BJ (cell line): Measurements from ENCODE around the gene FAM186B. TPM values are rescaled to one million over a fixed set of nuclear protein-coding genes. Genes with fewer than 3 reads are reported as not detected.
A peak's percentile ranks its signal among the peaks of the same experiment; 100 is the strongest.

Experiments used
- CTCF ChIA-PET: fragments of 350-600 bp; formaldehyde crosslinking; extraction: SDS; loops from one replicate; lab custom pipeline; 2021; ENCODE audit warnings: antibody characterized with exemption, inconsistent platforms; lab: Yijun Ruan, JAX
- POLR2A ChIA-PET: fragments of 300-600 bp; sonication (Branson Sonifier 250); formaldehyde crosslinking; extraction: SDS; loops from one replicate; lab custom pipeline; 2021; ENCODE audit warnings: antibody characterized with exemption; lab: Charles Lee
- DNase-seq: peaks from one replicate; pipeline ENCODE4 v3.0.0-alpha.2; 2011; ENCODE audit warnings: low read depth
- H3K27me3 ChIP-seq: 2 replicates; pipeline ENCODE4 v1.6.0; 2011; ENCODE audit warnings: low read length; ENCODE audit not compliant: control insufficient read depth, insufficient read depth
- H3K36me3 ChIP-seq: 2 replicates; pipeline ENCODE4 v1.5.1; 2011; ENCODE audit warnings: low read length; ENCODE audit not compliant: control insufficient read depth, insufficient read depth
- H3K4me3 ChIP-seq: 2 replicates; pipeline ENCODE4 v1.5.1; 2011; ENCODE audit warnings: low read depth, mild to moderate bottlenecking, control low read depth, low read length
- polyA plus RNA-seq: library from polyadenylated mRNA; depleted of rRNA; stranded (reverse); fragments of >200 nt; gene quantifications from 2 replicates; pipeline ENCODE4 v1.2.3, GENCODE V29; 2011
- TF ChIP-seq, protein P1 (sequence below): IDR thresholded peaks from 2 replicates; pipeline ENCODE4 v1.5.1; 2011; ENCODE audit warnings: low read depth, mild to moderate bottlenecking, control low read depth, inconsistent platforms, low read length, moderate library complexity; ENCODE audit not compliant: insufficient read depth

Gene FAM186B
- polyA plus RNA-seq, 1 experiment: 0.11 TPM

DNA sequence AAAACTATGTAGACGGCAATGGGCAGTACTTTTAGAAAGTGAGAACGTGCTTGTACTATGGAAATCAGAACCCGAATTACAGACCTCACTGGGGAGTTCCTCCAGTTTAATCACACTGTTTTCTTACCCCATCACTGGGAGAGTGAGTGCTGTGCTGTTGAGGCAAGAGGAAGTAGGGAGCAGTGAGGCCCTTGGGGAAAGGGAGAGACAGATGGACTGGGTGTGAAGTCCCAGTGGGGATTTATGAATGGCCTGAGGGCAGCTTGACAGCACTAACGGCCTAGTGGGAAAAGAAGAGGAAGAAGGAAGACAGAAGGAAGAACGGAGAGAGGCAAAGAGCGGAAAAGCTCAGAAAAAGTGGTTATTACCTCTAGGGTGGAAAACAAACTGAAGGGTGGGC lies 43.2 kb downstream of the FAM186B start:
- no peaks in the 10 kb centered on the region for H3K27me3 ChIP-seq
- ChIA-PET POLR2A (no interaction called here), CTCF (interaction anchor here (1.5 to 1.6 kb wide), 2 partner anchors 8 to 204 kb away, joined by 3 to 9 read pairs; no protein-coding TSS in a partner anchor)
- no peak for DNase-seq
- peaks cover 45% of the 10 kb centered on the region for H3K36me3 ChIP-seq
- no peak overlapping the region for H3K4me3 ChIP-seq
- TF ChIP-seq, protein P1, sequence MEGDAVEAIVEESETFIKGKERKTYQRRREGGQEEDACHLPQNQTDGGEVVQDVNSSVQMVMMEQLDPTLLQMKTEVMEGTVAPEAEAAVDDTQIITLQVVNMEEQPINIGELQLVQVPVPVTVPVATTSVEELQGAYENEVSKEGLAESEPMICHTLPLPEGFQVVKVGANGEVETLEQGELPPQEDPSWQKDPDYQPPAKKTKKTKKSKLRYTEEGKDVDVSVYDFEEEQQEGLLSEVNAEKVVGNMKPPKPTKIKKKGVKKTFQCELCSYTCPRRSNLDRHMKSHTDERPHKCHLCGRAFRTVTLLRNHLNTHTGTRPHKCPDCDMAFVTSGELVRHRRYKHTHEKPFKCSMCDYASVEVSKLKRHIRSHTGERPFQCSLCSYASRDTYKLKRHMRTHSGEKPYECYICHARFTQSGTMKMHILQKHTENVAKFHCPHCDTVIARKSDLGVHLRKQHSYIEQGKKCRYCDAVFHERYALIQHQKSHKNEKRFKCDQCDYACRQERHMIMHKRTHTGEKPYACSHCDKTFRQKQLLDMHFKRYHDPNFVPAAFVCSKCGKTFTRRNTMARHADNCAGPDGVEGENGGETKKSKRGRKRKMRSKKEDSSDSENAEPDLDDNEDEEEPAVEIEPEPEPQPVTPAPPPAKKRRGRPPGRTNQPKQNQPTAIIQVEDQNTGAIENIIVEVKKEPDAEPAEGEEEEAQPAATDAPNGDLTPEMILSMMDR: no peak

DNA sequence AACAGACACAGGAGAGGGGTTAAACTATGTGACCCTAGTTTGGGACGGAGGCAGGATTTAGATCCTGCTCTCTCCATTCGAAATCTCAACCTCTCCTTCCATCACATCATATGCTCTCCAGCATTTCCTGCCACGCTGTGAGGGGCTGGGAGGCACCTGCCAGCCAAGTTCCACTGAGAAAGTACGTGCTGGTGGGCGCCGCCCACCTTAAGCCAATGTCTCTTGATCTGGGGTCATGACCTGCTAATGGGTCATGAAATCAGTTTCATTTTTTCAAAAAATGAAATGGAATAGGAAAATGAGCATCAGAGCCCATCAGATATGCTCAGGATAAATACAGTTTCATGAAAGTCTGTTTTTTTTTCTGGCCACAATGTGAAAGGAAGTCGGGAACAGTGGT lies 44.7 kb downstream of the FAM186B start:
- POLR2A ChIA-PET: no interaction called here
- Histone ChIP-seq H3K27me3 (no peaks in the 10 kb centered on the region), H3K4me3 (no peak overlapping the region), H3K36me3 (peaks cover 54% of the 10 kb centered on the region)
- CTCF ChIA-PET: interaction anchor here (1.6 kb wide), 1 partner anchor 202 kb away, joined by 9 read pairs; no protein-coding TSS in a partner anchor
- DNase-seq: no peak
- TF ChIP-seq, protein P1: no peak

DNA sequence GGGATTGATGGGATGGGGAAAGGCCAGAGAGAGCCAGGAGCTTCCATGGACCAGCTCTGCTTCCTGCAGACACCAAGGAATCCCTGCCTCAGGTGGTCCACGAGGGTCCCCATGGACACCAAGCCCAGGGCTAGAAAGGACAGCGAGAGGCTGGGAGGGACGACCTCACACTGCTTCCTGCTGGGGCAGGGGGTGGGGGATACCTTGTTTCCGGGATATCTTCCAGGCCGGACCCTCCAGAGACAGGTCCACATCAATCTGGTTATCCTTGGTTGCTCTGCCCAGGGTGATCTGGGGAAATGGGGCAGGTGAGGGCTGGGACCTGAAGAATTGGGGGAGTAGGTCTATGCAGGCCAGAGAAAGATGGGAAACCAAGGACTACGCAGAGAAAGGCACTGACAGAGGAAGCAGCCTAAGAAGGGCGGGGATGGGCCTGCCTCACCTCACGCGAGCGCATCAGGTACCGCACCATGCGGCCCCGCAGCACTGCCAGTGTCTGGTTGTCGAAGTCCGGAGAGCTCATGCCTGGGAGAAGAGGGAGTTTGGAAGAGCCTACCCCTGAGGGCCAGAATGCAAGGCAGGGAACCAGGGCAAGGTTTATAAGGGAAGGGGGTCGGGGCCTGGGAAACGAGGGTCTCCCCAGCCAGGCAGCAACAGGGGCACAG lies 46.3 kb downstream of the FAM186B start:
- DNase-seq: no peak
- peaks cover 44% of the 10 kb centered on the region for H3K36me3 ChIP-seq
- TF ChIP-seq, protein P1: no peak
- H3K4me3 ChIP-seq: no peak overlapping the region
- POLR2A ChIA-PET: no interaction called here
- no peaks in the 10 kb centered on the region for H3K27me3 ChIP-seq
- CTCF ChIA-PET: interaction anchor here (0.5 to 1.1 kb wide), 2 partner anchors 22 to 228 kb away, joined by 3 read pairs; no protein-coding TSS in a partner anchor

DNA sequence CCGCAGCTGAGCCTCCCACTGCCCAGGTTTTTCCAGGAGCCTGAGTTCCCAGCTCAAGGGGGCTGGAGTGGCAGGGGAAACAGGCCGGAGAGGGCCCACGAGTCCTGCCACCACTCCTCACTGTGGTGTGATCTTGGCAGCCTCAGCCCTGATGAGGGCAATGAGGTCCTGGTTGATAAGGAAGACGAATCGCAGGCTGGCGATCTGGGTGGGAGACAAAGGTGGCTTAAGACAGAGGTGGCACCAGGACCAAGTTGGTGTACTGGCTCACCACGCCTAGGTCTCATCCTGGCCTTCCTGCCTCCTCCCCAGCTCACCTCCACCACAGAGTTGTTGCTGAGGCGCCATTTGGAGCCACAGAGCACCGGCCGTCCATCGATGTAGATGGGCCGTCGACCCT lies 46.9 kb downstream of the FAM186B start:
- H3K27me3 ChIP-seq: no peaks in the 10 kb centered on the region
- TF ChIP-seq, protein P1: no peak
- H3K4me3 ChIP-seq: no peak overlapping the region
- DNase-seq: no peak
- CTCF ChIA-PET: interaction anchor here (0.6 to 1.2 kb wide), 3 partner anchors 200 to 227 kb away, joined by 3 to 5 read pairs (median 3); no protein-coding TSS in a partner anchor
- H3K36me3 ChIP-seq: peaks cover 38% of the 10 kb centered on the region
- POLR2A ChIA-PET: no interaction called here

DNA sequence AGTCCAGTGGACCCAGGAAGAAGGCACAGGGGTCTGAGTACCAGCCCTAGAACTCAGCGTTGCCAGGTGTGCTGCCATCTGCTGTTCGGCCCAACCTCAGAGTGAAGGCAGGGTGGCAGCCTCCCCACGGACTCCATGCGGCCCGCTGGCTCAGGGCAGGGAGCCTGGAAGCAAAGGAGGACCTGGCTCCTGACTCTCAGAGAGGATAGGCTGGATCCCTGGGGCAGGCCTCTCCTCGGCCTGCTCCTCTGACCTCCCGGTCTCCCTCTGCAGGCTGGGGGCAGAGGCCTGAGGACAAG lies 47.6 kb downstream of the FAM186B start:
- Histone ChIP-seq H3K27me3 (no peaks in the 10 kb centered on the region), H3K36me3 (peaks cover 34% of the 10 kb centered on the region), H3K4me3 (no peak overlapping the region)
- no peak for DNase-seq
- ChIA-PET POLR2A (no interaction called here), CTCF (interaction anchor here (1.1 to 1.2 kb wide), 3 partner anchors 22 to 226 kb away, joined by 3 to 6 read pairs (median 5); no protein-coding TSS in a partner anchor)
- TF ChIP-seq, protein P1: peak; percentile 19
